ENCODE measurements around the gene SMTNL1.
A peak's percentile ranks its signal among the peaks of the same experiment; 100 is the strongest.

SMTNL1 gene

DNA sequence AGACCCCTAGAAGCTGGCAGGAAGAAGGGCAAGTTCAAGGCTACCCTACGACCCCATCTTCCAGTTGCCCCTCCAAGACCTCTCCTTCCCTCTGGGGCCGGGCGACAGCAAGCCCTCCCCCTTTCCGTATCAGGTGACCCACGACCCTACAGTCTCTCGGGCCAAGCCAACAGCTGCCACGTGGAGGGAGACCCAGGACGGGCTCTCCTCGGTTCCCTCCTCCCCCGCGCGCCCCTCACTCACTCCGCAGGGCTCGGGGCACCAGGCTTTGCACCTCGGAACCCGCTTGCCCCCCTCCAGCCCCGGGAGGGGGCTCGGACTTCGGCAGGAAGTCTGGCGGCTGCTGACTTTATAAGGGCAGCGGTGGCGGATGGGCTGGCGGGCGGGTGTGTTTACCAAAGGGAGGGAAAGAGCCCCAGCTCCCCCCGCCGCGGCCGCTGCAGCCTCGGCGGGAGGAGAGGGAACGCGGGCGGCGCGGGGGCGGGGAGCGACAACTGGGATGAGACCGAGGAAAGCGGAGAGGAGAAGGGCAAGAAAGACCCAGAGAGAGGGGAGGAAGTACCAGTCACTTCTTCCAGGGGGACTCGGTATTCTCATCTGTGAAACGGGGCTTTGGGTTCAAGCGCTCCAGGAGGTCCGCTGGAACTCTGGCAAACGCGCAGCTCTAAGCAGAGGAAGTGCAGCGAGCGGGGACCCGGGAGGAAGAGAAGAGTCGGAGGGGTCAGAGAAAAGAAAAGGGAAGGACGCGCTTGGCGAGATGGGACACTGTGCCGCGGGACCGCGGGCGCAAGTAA, 22.7 kb upstream of the SMTNL1 start:
- Histone ChIP-seq H3K4me3 (ENCODE audit: control insufficient read depth in 1 of 7, extremely low read depth in 1 of 7, insufficient read depth in 4 of 7, low read depth in 2 of 7, low read length in 6 of 7) (peak overlapping the region; percentile 75 to 95 (median 89)), H3K9me3 (ENCODE audit: control extremely low read depth in 1 of 5, control insufficient read depth in 4 of 5, insufficient read depth in 2 of 5, low read depth in 1 of 5, low read length in 4 of 5) (no peaks in the 10 kb centered on the region), H3K27ac (ENCODE audit: insufficient read depth in 1 of 2, low read depth in 1 of 2, low read length in 2 of 2, poor library complexity in 1 of 2, severe bottlenecking in 2 of 2) (peak overlapping the region in 1 of 2 experiments; percentile 49), H3K4me1 (ENCODE audit: control extremely low read depth in 1 of 4, control insufficient read depth in 4 of 4, insufficient read depth in 4 of 4, low read length in 3 of 4) (peaks cover 4 to 32% (median 26%) of the 10 kb centered on the region in 4 experiments), H3K27me3 (replicated peaks in 2 of 5; ENCODE audit: control insufficient read depth in 4 of 5, insufficient read depth in 5 of 5, low read length in 4 of 5) (no peaks in the 10 kb centered on the region), H3K36me3 (ENCODE audit: control insufficient read depth in 4 of 4, insufficient read depth in 4 of 4, low read length in 3 of 4) (peaks cover 0 to 5% (median under 1%) of the 10 kb centered on the region in 4 experiments)
- 0% methylated on average over 44 of the region's 57 CpGs for WGBS (ENCODE audit: insufficient coverage)
- CTCF ChIA-PET: interaction anchor here (0.7 to 9.1 kb wide), 18 partner anchors 9 to 179 kb away, joined by 3 to 158 read pairs (median 6); partner anchors contain the start of genes SSRP1, TIMM10 and UBE2L6
- POLR2A ChIA-PET: interaction anchor here (0.6 to 1.0 kb wide), 2 partner anchors 21 to 28 kb away, joined by 3 to 5 read pairs; no protein-coding TSS in a partner anchor
- peak in 2 of 3 donors; percentile 43 to 59 for DNase-seq

DNA sequence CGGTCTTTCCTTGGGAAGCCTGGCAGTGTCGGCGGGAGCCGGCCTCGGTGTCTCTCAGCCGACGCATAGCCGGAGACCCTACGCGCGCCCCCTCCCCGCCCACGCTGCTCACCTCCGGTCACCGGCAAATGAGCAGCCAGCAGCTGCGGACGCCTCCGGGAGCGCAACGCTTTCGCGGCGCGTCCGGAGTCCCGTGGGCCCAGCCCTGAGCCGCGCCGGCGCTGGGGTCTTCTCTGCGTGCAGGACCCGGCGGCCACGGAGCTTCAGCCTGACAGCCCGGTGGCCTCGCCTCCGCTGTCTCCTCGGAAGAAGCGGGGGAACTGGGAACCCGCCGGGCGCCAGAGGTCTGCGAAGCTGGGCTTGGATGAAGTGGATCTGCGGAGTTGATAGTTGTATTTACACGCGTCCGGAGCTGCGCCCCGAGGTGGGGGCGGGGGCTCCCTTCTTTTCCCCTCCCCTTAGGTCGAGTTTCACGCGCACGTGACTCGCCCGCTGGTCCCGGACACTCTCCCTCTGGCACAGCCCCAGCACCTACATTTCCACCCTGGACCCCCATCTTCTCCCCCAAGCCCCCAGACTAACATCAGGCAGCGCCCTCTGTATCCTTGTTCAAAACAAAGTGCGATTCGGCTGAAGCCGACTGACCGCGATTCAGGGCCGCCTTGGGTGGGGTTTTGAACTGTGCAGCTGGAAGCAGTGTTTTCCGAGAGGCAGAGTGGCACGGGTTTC, 21.9 kb upstream of the SMTNL1 start, which contains the start of gene SLC43A1:
TSS of gene SLC43A1 (minus strand) at position 371 of the 729 bp plus-strand sequence. CDS start 1,591 bp downstream, outside the sequence.
- DNase-seq: peak; percentile 31 to 44 (median 38)
- ChIA-PET POLR2A (interaction anchor here (0.6 to 1.0 kb wide), 3 partner anchors 22 to 38 kb away, joined by 3 to 5 read pairs (median 3); no protein-coding TSS in a partner anchor), CTCF (interaction anchor here (0.7 to 9.1 kb wide), 14 partner anchors 10 to 180 kb away, joined by 3 to 158 read pairs (median 6); partner anchors contain the start of genes SSRP1, TIMM10 and UBE2L6)
- WGBS (ENCODE audit: insufficient coverage): 0% methylated on average over 45 of the region's 66 CpGs
- Histone ChIP-seq H3K4me1 (ENCODE audit: control extremely low read depth in 1 of 4, control insufficient read depth in 4 of 4, insufficient read depth in 4 of 4, low read length in 3 of 4) (peaks cover 4 to 32% (median 26%) of the 10 kb centered on the region in 4 experiments), H3K36me3 (ENCODE audit: control insufficient read depth in 4 of 4, insufficient read depth in 4 of 4, low read length in 3 of 4) (peaks cover 0 to 5% (median under 1%) of the 10 kb centered on the region in 4 experiments), H3K9me3 (ENCODE audit: control extremely low read depth in 1 of 5, control insufficient read depth in 4 of 5, insufficient read depth in 2 of 5, low read depth in 1 of 5, low read length in 4 of 5) (no peaks in the 10 kb centered on the region), H3K27ac (ENCODE audit: insufficient read depth in 1 of 2, low read depth in 1 of 2, low read length in 2 of 2, poor library complexity in 1 of 2, severe bottlenecking in 2 of 2) (peak within 1 kb of the TSS in 1 of 2 experiments; percentile 49), H3K4me3 (ENCODE audit: control insufficient read depth in 1 of 7, extremely low read depth in 1 of 7, insufficient read depth in 4 of 7, low read depth in 2 of 7, low read length in 6 of 7) (peak within 1 kb of the TSS; percentile 75 to 95 (median 89)), H3K27me3 (replicated peaks in 2 of 5; ENCODE audit: control insufficient read depth in 4 of 5, insufficient read depth in 5 of 5, low read length in 4 of 5) (no peaks in the 10 kb centered on the region)

DNA sequence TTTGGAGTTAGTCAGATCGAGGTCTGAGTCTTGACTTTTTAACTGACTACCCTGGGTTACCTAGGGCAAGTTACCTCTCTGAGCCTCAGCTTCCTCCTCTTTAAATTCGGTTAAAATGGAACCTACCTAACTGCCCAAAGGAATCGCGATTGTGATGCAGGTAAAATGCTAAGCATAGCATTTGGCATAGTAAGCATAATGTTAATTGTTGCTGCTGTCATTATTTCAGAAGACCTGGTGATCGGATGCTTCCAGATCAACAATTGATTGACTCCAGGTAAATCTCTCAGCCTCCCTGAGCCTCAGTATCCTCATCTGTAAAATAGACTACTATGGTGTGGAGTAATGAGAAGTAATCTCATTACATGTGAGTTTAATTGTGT, 21.3 kb upstream of the SMTNL1 start:
- Histone ChIP-seq H3K27me3 (replicated peaks in 2 of 5; ENCODE audit: control insufficient read depth in 4 of 5, insufficient read depth in 5 of 5, low read length in 4 of 5) (no peaks in the 10 kb centered on the region), H3K4me1 (ENCODE audit: control extremely low read depth in 1 of 4, control insufficient read depth in 4 of 4, insufficient read depth in 4 of 4, low read length in 3 of 4) (peaks cover 4 to 32% (median 26%) of the 10 kb centered on the region in 4 experiments), H3K36me3 (ENCODE audit: control insufficient read depth in 4 of 4, insufficient read depth in 4 of 4, low read length in 3 of 4) (peaks cover 0 to 5% (median under 1%) of the 10 kb centered on the region in 4 experiments), H3K27ac (ENCODE audit: insufficient read depth in 1 of 2, low read depth in 1 of 2, low read length in 2 of 2, poor library complexity in 1 of 2, severe bottlenecking in 2 of 2) (no peak overlapping the region), H3K9me3 (ENCODE audit: control extremely low read depth in 1 of 5, control insufficient read depth in 4 of 5, insufficient read depth in 2 of 5, low read depth in 1 of 5, low read length in 4 of 5) (no peaks in the 10 kb centered on the region), H3K4me3 (ENCODE audit: control insufficient read depth in 1 of 7, extremely low read depth in 1 of 7, insufficient read depth in 4 of 7, low read depth in 2 of 7, low read length in 6 of 7) (peak overlapping the region; percentile 75 to 95 (median 89))
- CTCF ChIA-PET: interaction anchor here (0.7 to 9.1 kb wide), 14 partner anchors 10 to 181 kb away, joined by 3 to 158 read pairs (median 6); partner anchors contain the start of genes SSRP1, TIMM10 and UBE2L6
- WGBS (ENCODE audit: insufficient coverage): 4% methylated on average over 4 of the region's 5 CpGs
- DNase-seq: no peak
- POLR2A ChIA-PET: interaction anchor here (0.6 kb wide), 1 partner anchor 38 kb away, joined by 3 read pairs; no protein-coding TSS in a partner anchor

DNA sequence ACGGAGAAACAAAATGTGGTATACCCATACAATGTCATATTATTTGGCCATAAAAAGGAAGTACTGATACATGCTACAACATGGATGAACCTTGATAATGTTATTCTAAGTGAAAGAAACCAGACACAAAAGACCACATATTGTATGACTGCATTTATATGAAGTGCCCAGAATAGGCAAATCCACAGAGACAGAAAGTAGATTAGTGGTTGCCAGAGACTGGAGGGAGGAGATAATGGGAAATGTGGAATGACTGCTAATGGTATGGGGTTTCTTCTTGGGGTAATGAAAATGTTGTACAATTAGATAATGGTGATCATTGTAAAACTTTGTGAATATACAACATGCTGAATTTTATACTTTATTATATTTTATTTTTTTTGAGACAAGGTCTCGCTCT, 16.3 kb upstream of the SMTNL1 start:
- ChIA-PET POLR2A (no interaction called here), CTCF (interaction anchor here (1.5 to 9.1 kb wide), 3 partner anchors 6 to 28 kb away, joined by 3 to 158 read pairs (median 132); partner anchors contain the start of gene TIMM10)
- H3K9me3 ChIP-seq (ENCODE audit: control extremely low read depth in 1 of 5, control insufficient read depth in 4 of 5, insufficient read depth in 2 of 5, low read depth in 1 of 5, low read length in 4 of 5): peaks cover 0 to 2% (median 0%) of the 10 kb centered on the region in 5 experiments
- peaks cover 0 to 7% (median 0%) of the 10 kb centered on the region in 4 experiments for H3K36me3 ChIP-seq (ENCODE audit: control insufficient read depth in 4 of 4, insufficient read depth in 4 of 4, low read length in 3 of 4)
- peaks cover 2 to 3% (median 2%) of the 10 kb centered on the region in 4 experiments for H3K4me1 ChIP-seq (ENCODE audit: control extremely low read depth in 1 of 4, control insufficient read depth in 4 of 4, insufficient read depth in 4 of 4, low read length in 3 of 4)
- WGBS (ENCODE audit: insufficient coverage): 100% methylated on average over 1 of the region's 2 CpGs
- no peak overlapping the region for H3K4me3 ChIP-seq (ENCODE audit: control insufficient read depth in 1 of 7, extremely low read depth in 1 of 7, insufficient read depth in 4 of 7, low read depth in 2 of 7, low read length in 6 of 7)
- no peaks in the 10 kb centered on the region for H3K27me3 ChIP-seq (replicated peaks in 2 of 5; ENCODE audit: control insufficient read depth in 4 of 5, insufficient read depth in 5 of 5, low read length in 4 of 5)
- no peak overlapping the region for H3K27ac ChIP-seq (ENCODE audit: insufficient read depth in 1 of 2, low read depth in 1 of 2, low read length in 2 of 2, poor library complexity in 1 of 2, severe bottlenecking in 2 of 2)
- no peak for DNase-seq

DNA sequence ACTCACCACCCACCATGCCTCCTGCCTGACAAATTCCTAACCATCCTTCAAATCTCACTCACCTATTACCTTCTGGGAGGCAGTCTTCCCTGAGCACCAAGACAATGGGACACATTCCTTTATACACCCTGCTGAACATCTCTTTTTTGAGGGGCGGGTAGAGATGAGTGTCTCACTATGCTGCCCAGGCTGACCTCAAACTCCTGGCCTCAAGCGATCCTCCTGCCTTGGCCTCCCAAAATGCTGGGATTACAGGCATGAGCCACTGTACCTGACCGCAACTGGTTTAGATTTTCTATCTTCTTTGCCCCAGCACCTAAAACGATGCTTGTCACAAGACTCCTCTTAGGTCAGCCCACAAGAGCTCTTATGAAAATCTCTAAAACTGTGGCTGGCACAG, 14.0 kb upstream of the SMTNL1 start:
- 92% methylated on average over 4 of the region's 4 CpGs for WGBS (ENCODE audit: insufficient coverage)

DNA sequence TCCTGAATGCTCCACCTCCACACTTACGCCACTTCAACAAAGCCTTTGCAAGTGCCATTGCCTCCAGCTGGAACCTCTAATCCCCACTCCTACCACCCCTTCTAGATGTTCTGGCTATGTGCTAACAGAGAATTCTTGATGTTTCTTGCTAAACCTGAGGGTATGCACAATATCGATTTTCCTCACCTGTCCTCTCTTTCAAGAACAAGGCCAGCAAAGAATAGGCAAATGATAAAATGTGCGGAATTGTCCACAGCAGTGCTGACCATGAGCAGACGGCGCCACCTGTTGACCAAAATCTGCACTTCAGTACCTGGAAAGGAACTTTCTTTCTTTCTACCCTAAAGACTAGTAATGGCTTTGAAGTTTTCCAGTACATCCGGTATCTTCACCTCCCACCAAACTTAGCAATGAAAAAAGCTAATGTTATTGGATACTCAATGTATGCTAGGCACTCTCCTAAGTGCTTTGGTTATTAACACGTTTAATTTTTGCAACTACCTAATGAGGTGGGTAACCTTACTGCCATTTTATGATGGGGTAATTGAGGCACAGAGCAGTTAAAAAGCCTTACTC, 10.3 kb upstream of the SMTNL1 start:
- Histone ChIP-seq H3K27me3 (replicated peaks in 2 of 5; ENCODE audit: control insufficient read depth in 4 of 5, insufficient read depth in 5 of 5, low read length in 4 of 5) (no peaks in the 10 kb centered on the region), H3K36me3 (ENCODE audit: control insufficient read depth in 4 of 4, insufficient read depth in 4 of 4, low read length in 3 of 4) (peaks cover 3 to 35% (median 8%) of the 10 kb centered on the region in 4 experiments), H3K27ac (ENCODE audit: insufficient read depth in 1 of 2, low read depth in 1 of 2, low read length in 2 of 2, poor library complexity in 1 of 2, severe bottlenecking in 2 of 2) (no peak overlapping the region), H3K9me3 (ENCODE audit: control extremely low read depth in 1 of 5, control insufficient read depth in 4 of 5, insufficient read depth in 2 of 5, low read depth in 1 of 5, low read length in 4 of 5) (peaks cover 0 to 2% (median 0%) of the 10 kb centered on the region in 5 experiments), H3K4me1 (ENCODE audit: control extremely low read depth in 1 of 4, control insufficient read depth in 4 of 4, insufficient read depth in 4 of 4, low read length in 3 of 4) (peaks cover 7 to 31% (median 19%) of the 10 kb centered on the region in 4 experiments), H3K4me3 (ENCODE audit: control insufficient read depth in 1 of 7, extremely low read depth in 1 of 7, insufficient read depth in 4 of 7, low read depth in 2 of 7, low read length in 6 of 7) (no peak overlapping the region)
- DNase-seq: peak; percentile 62 to 79 (median 72)
- WGBS (ENCODE audit: insufficient coverage): 25% methylated on average over 2 of the region's 7 CpGs
- CTCF ChIA-PET: interaction anchor here (0.5 to 11.8 kb wide), 43 partner anchors 9 to 255 kb away, joined by 3 to 410 read pairs (median 5); partner anchors contain the start of genes P2RX3, RTN4RL2, SLC43A1 and SMTNL1
- POLR2A ChIA-PET: no interaction called here

More for the DNA sequence above, 14.0 kb upstream of the SMTNL1 start:
- Histone ChIP-seq H3K9me3 (ENCODE audit: control extremely low read depth in 1 of 5, control insufficient read depth in 4 of 5, insufficient read depth in 2 of 5, low read depth in 1 of 5, low read length in 4 of 5) (peaks cover 0 to 2% (median 0%) of the 10 kb centered on the region in 5 experiments), H3K4me1 (ENCODE audit: control extremely low read depth in 1 of 4, control insufficient read depth in 4 of 4, insufficient read depth in 4 of 4, low read length in 3 of 4) (no peaks in the 10 kb centered on the region), H3K36me3 (ENCODE audit: control insufficient read depth in 4 of 4, insufficient read depth in 4 of 4, low read length in 3 of 4) (peaks cover 3 to 26% (median 3%) of the 10 kb centered on the region in 4 experiments), H3K27ac (ENCODE audit: insufficient read depth in 1 of 2, low read depth in 1 of 2, low read length in 2 of 2, poor library complexity in 1 of 2, severe bottlenecking in 2 of 2) (no peak overlapping the region), H3K4me3 (ENCODE audit: control insufficient read depth in 1 of 7, extremely low read depth in 1 of 7, insufficient read depth in 4 of 7, low read depth in 2 of 7, low read length in 6 of 7) (no peak overlapping the region), H3K27me3 (replicated peaks in 2 of 5; ENCODE audit: control insufficient read depth in 4 of 5, insufficient read depth in 5 of 5, low read length in 4 of 5) (no peaks in the 10 kb centered on the region)
- ChIA-PET POLR2A (no interaction called here), CTCF (interaction anchor here (1.4 to 10.6 kb wide), 5 partner anchors 7 to 178 kb away, joined by 3 to 410 read pairs (median 99); partner anchors contain the start of gene SLC43A1)
- DNase-seq: no peak

All from common myeloid progenitor, CD34-positive (primary cell).